ENCODE results near the gene PIK3R4. TPM values are rescaled to one million over a fixed set of nuclear protein-coding genes. Genes with fewer than 3 reads are reported as not detected.

The PIK3R4 gene
- total RNA-seq, 1 experiment from 2014 or later: 31.9 TPM

DNA sequence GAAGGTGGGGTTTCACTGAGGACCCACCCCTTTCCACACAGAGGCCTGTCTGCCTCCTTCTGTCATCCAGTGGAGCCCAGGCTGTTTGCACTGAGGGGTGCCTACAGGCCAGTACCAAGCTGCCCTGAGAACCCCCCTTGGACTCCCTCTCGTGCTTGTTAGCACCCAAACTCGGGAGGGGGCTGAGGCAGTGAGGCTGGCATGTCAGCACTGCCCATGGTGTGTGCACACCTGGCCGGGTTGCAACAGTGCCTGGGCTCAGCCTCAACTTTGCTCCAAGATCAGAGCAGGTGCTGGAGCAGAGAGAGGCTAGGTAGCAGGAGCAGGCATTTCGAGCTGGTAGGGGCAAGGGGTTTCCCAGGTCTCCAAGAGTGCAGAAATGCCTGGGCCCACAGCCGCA, 90.0 kb downstream of the PIK3R4 start:
- Histone ChIP-seq H3K4me3 (ENCODE audit: low read depth, low read length, poor library complexity, severe bottlenecking) (no peak overlapping the region), H3K27ac (ENCODE audit: low read depth, low read length, poor library complexity, severe bottlenecking) (no peak overlapping the region), H3K27me3 (replicated peaks; ENCODE audit: insufficient read depth, low read depth, low read length, poor library complexity) (no peaks in the 10 kb centered on the region), H3K9me3 (ENCODE audit: low read depth, low read length, poor library complexity, severe bottlenecking) (no peaks in the 10 kb centered on the region), H3K36me3 (ENCODE audit: insufficient read depth, low read length, poor library complexity, severe bottlenecking) (no peaks in the 10 kb centered on the region), H3K4me1 (ENCODE audit: insufficient read depth, low read length, poor library complexity, severe bottlenecking) (no peaks in the 10 kb centered on the region)
- BruUV-seq (replicated peaks): no TSS peak
- no peak for DNase-seq (ENCODE audit: low spot score)
- intact Hi-C loops (cut with micrococcal nuclease; ENCODE audit: unreplicated experiment): no loop called here
- ChIA-PET CTCF (no interaction called here), POLR2A (ENCODE audit: low non-redundant PET) (no interaction called here)
- no peak for TF ChIP-seq EZH2 (IDR thresholded peaks at IDR 0.05; ENCODE audit: borderline replicate concordance, low read depth, low read length, poor library complexity, severe bottlenecking)
- TF ChIP-seq, protein P1, sequence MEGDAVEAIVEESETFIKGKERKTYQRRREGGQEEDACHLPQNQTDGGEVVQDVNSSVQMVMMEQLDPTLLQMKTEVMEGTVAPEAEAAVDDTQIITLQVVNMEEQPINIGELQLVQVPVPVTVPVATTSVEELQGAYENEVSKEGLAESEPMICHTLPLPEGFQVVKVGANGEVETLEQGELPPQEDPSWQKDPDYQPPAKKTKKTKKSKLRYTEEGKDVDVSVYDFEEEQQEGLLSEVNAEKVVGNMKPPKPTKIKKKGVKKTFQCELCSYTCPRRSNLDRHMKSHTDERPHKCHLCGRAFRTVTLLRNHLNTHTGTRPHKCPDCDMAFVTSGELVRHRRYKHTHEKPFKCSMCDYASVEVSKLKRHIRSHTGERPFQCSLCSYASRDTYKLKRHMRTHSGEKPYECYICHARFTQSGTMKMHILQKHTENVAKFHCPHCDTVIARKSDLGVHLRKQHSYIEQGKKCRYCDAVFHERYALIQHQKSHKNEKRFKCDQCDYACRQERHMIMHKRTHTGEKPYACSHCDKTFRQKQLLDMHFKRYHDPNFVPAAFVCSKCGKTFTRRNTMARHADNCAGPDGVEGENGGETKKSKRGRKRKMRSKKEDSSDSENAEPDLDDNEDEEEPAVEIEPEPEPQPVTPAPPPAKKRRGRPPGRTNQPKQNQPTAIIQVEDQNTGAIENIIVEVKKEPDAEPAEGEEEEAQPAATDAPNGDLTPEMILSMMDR (conservative IDR thresholded peaks at IDR 0.05; ENCODE audit: low read depth, low read length): no peak

DNA sequence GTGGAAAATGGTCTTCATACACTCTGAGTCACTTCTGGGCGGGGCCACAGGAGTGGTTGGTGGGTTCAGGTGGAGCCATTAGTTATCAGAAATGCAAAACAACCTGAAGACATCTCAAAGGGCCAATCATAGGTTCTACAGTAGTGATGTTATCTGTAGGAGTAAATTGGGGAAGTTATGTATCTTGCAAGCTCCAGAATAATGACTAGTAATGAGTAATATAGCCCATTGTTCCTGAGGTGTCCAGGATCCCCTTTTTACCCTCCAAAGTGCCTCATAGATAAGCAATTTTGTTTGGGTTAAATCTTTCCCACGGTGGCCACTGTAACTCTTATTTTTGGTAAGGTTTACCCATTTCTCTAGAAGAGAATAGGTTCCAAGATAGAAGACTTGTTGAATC, 91.7 kb downstream of the PIK3R4 start:
- ChIA-PET POLR2A (ENCODE audit: low non-redundant PET) (no interaction called here), CTCF (no interaction called here)
- Histone ChIP-seq H3K27me3 (replicated peaks; ENCODE audit: insufficient read depth, low read depth, low read length, poor library complexity) (no peaks in the 10 kb centered on the region), H3K27ac (ENCODE audit: low read depth, low read length, poor library complexity, severe bottlenecking) (no peak overlapping the region), H3K4me1 (ENCODE audit: insufficient read depth, low read length, poor library complexity, severe bottlenecking) (no peaks in the 10 kb centered on the region), H3K4me3 (ENCODE audit: low read depth, low read length, poor library complexity, severe bottlenecking) (no peak overlapping the region), H3K9me3 (ENCODE audit: low read depth, low read length, poor library complexity, severe bottlenecking) (no peaks in the 10 kb centered on the region), H3K36me3 (ENCODE audit: insufficient read depth, low read length, poor library complexity, severe bottlenecking) (no peaks in the 10 kb centered on the region)
- DNase-seq (ENCODE audit: low spot score): no peak
- no peak for TF ChIP-seq EZH2 (IDR thresholded peaks at IDR 0.05; ENCODE audit: borderline replicate concordance, low read depth, low read length, poor library complexity, severe bottlenecking)
- TF ChIP-seq, protein P1 (conservative IDR thresholded peaks at IDR 0.05; ENCODE audit: low read depth, low read length): no peak
- intact Hi-C loops (cut with micrococcal nuclease; ENCODE audit: unreplicated experiment): no loop called here
- no TSS peak for BruUV-seq (replicated peaks)

DNA sequence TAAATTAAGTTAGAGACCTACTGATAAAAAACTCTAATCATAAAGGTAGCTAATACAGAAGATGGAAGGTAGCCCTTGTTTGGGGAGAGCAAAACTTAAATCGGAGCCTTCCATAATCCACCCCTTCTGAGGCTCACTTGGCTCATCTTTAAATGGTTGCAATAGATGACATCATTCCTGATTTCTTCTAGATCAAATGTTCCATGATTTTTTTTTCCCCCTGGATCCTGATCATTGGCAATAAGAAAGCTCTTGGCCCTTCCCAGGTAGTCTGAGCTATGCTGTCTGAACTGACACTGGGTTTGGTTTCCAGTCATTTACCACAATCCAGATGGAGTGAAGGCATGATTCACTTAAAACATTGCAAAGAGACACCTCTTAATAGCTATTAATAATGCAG, 92.5 kb downstream of the PIK3R4 start:
- POLR2A ChIA-PET (ENCODE audit: low non-redundant PET): no interaction called here

More for the DNA sequence above, 92.5 kb downstream of the PIK3R4 start:
- Histone ChIP-seq H3K4me1 (ENCODE audit: insufficient read depth, low read length, poor library complexity, severe bottlenecking) (no peaks in the 10 kb centered on the region), H3K36me3 (ENCODE audit: insufficient read depth, low read length, poor library complexity, severe bottlenecking) (no peaks in the 10 kb centered on the region), H3K27ac (ENCODE audit: low read depth, low read length, poor library complexity, severe bottlenecking) (no peak overlapping the region), H3K4me3 (ENCODE audit: low read depth, low read length, poor library complexity, severe bottlenecking) (no peak overlapping the region), H3K9me3 (ENCODE audit: low read depth, low read length, poor library complexity, severe bottlenecking) (no peaks in the 10 kb centered on the region), H3K27me3 (replicated peaks; ENCODE audit: insufficient read depth, low read depth, low read length, poor library complexity) (no peaks in the 10 kb centered on the region)
- BruUV-seq (replicated peaks): no TSS peak
- CTCF ChIA-PET: no interaction called here
- no peak for DNase-seq (ENCODE audit: low spot score)
- no peak for TF ChIP-seq EZH2 (IDR thresholded peaks at IDR 0.05; ENCODE audit: borderline replicate concordance, low read depth, low read length, poor library complexity, severe bottlenecking)
- TF ChIP-seq, protein P1 (conservative IDR thresholded peaks at IDR 0.05; ENCODE audit: low read depth, low read length): no peak
- intact Hi-C loops (cut with micrococcal nuclease; ENCODE audit: unreplicated experiment): no loop called here
